K562 (cell line): Measurements from ENCODE around the gene GNAS-AS1. TPM values are rescaled to one million over a fixed set of nuclear protein-coding genes. Genes with fewer than 3 reads are reported as not detected.

ENCODE experiments used
- ATAC-seq: fragments of 200-7000 bp; cut with Tn5 transposase; 3 replicates; pipeline ENCODE4 v1.9.1; 2020; ENCODE audit warnings: moderate library complexity
- BruUV-seq: library from RNA; stranded (reverse); fragments of 400-500 nt; replicated peaks from 2 replicates; lab custom pipeline; 2021; lab: Mats Ljungman, UMichigan
- CTCF ChIA-PET: fragments of 300-600 bp; formaldehyde crosslinking; extraction: SDS; loops from one replicate; lab custom pipeline; 2021; ENCODE audit warnings: low intra/inter-chr PET ratio; lab: Yijun Ruan, JAX
- POLR2A ChIA-PET: fragments of 300-600, 350-650 bp; sonication (Branson Sonifier 250); formaldehyde crosslinking; extraction: SDS; loops from one replicate; lab custom pipeline; 2021; ENCODE audit warnings: antibody characterized with exemption, inconsistent platforms; lab: Yijun Ruan, JAX
- DNase-seq, 4 experiments: peaks; one replicate each; pipeline versions ENCODE4 v3.0.0 to v3.0.0-alpha.2; 2011 to 2018; ENCODE audit warnings: low spot score in 3 of 4, mixed read lengths in 3 of 4; ENCODE audit errors: extremely low read depth in 1 of 4
- FAIRE-seq: peaks from 2 replicates; lab custom pipeline; 2011; peaks lifted over from hg19 to GRCh38; lab: Jason Lieb, UNC
- H2AFZ ChIP-seq: 2 replicates; pipeline ENCODE4 v1.6.0; 2011; ENCODE audit warnings: low read depth, low read length, control low read depth, inconsistent platforms
- H3K27ac ChIP-seq: fragments of 200-600 bp; 3 replicates; pipeline ENCODE4 v1.8.0; 2011; ENCODE audit warnings: low read depth, mild to moderate bottlenecking, control low read depth, inconsistent platforms, low read length, moderate library complexity, mixed read lengths; ENCODE audit errors: extremely low read depth
- H3K27me3 ChIP-seq, 2 experiments: fragments of 300-600 bp in 1 of 2; 2 replicates in 1 of 2; 3 replicates in 1 of 2; pipeline versions ENCODE4 v1.6.0 to v1.8.0; 2011; ENCODE audit warnings: inconsistent platforms in 2 of 2, low read length in 2 of 2, mild to moderate bottlenecking in 1 of 2, mixed read lengths in 1 of 2, moderate library complexity in 1 of 2; ENCODE audit not compliant: control insufficient read depth in 2 of 2, insufficient read depth in 2 of 2
- H3K36me3 ChIP-seq: fragments of 300-600 bp; 3 replicates; pipeline ENCODE4 v1.8.0; 2011; ENCODE audit warnings: mild to moderate bottlenecking, low read length, inconsistent platforms; ENCODE audit not compliant: control insufficient read depth, insufficient read depth
- H3K4me1 ChIP-seq, 2 experiments: fragments of 200-600 bp in 1 of 2; replicated peaks in 1 of 2; 2 replicates in 1 of 2; 3 replicates in 1 of 2; pipeline versions ENCODE4 v1.5.1 to v1.8.0; 2011; ENCODE audit warnings: inconsistent platforms in 2 of 2, low read length in 2 of 2, mild to moderate bottlenecking in 1 of 2, mixed read lengths in 1 of 2, moderate library complexity in 1 of 2; ENCODE audit not compliant: control insufficient read depth in 2 of 2, insufficient read depth in 2 of 2
- H3K4me2 ChIP-seq: 2 replicates; pipeline ENCODE4 v1.6.1; 2011; ENCODE audit warnings: low read length, control low read depth, inconsistent platforms, mixed read lengths; ENCODE audit not compliant: insufficient read depth
- H3K4me3 ChIP-seq: fragments of 200-600 bp; sonication (generic), shearing (Covaris generic); 2 replicates; pipeline ENCODE4 v1.5.1; 2016; ENCODE audit warnings: control low read depth, inconsistent platforms
- H3K79me2 ChIP-seq: fragments of 200-600 bp; 3 replicates; pipeline ENCODE4 v1.8.0; 2011; ENCODE audit warnings: low read length, inconsistent platforms; ENCODE audit not compliant: control insufficient read depth, insufficient read depth
- H3K9ac ChIP-seq, 2 experiments: 2 replicates each; pipeline versions ENCODE4 v1.6.0 to v1.6.1; 2011; ENCODE audit warnings: low read depth in 2 of 2, low read length in 2 of 2, control low read depth in 1 of 2, inconsistent platforms in 1 of 2, mild to moderate bottlenecking in 1 of 2, mixed read lengths in 1 of 2; ENCODE audit not compliant: insufficient read depth in 1 of 2
- H3K9me1 ChIP-seq: one replicate; pipeline ENCODE4 v1.6.0; 2011; ENCODE audit warnings: inconsistent platforms, mild to moderate bottlenecking, low read length, moderate library complexity; ENCODE audit not compliant: control insufficient read depth, insufficient read depth
- H3K9me3 ChIP-seq: replicated peaks from 2 replicates; pipeline ENCODE4 v1.5.1; 2011; ENCODE audit warnings: low read depth, low read length, inconsistent platforms; ENCODE audit not compliant: control insufficient read depth, insufficient read depth
- H4K20me1 ChIP-seq: replicated peaks from 2 replicates; pipeline ENCODE4 v1.6.1; 2011; ENCODE audit warnings: low read length, inconsistent platforms, mixed read lengths; ENCODE audit not compliant: control insufficient read depth, insufficient read depth
- E2F5 ChIP-seq: sonication (generic); formaldehyde crosslinking; IDR thresholded peaks from 2 replicates; pipeline ENCODE4 v1.8.0; 2022; ENCODE audit warnings: mild to moderate bottlenecking, missing genetic modification reagents
- FOXA1 ChIP-seq: fragments of 450-650 bp; IDR thresholded peaks from 2 replicates; pipeline ENCODE4 v1.6.1; 2016; ENCODE audit warnings: mild to moderate bottlenecking, borderline replicate concordance
- HDAC3 ChIP-seq: fragments of 450-650 bp; IDR thresholded peaks from 2 replicates; pipeline ENCODE4 v1.6.1; 2018; ENCODE audit warnings: borderline replicate concordance, mild to moderate bottlenecking, moderate library complexity; ENCODE audit not compliant: partially characterized antibody
- HES1 ChIP-seq: fragments of 450-650 bp; IDR thresholded peaks from 2 replicates; pipeline ENCODE4 v1.6.1; 2016; ENCODE audit warnings: low read depth, mild to moderate bottlenecking, moderate library complexity
- HMGN3 ChIP-seq: IDR thresholded peaks from 2 replicates; pipeline ENCODE4 v1.6.1; 2011; ENCODE audit warnings: borderline replicate concordance, low read depth, mild to moderate bottlenecking, mixed read lengths, low read length; ENCODE audit not compliant: insufficient read length; ENCODE audit errors: extremely low read depth
- L3MBTL2 ChIP-seq: fragments of 450-650 bp; IDR thresholded peaks from 2 replicates; pipeline ENCODE4 v1.6.1; 2016; ENCODE audit warnings: mild to moderate bottlenecking, moderate library complexity
- MAFK ChIP-seq: IDR thresholded peaks from 2 replicates; pipeline ENCODE4 v1.6.1; 2011; ENCODE audit warnings: low read length, improper control_type of control experiment
- SAP30 ChIP-seq: fragments of 200-600 bp; sonication (generic); IDR thresholded peaks from 2 replicates; pipeline ENCODE4 v1.6.1; 2012; ENCODE audit warnings: borderline replicate concordance, low read depth, mild to moderate bottlenecking, moderate library complexity, low read length, control low read depth, inconsistent platforms; ENCODE audit not compliant: insufficient read depth, poor library complexity, severe bottlenecking
- SIN3A ChIP-seq, 2 experiments: fragments of 150-350 bp in 1 of 2; IDR thresholded peaks; 2 replicates each; pipeline ENCODE4 v1.6.1; 2011 to 2016; ENCODE audit warnings: borderline replicate concordance in 2 of 2, low read depth in 2 of 2, low read length in 2 of 2, mild to moderate bottlenecking in 2 of 2, moderate library complexity in 2 of 2; ENCODE audit not compliant: control insufficient read depth in 1 of 2
- TAF7 ChIP-seq: fragments of 450-650 bp; IDR thresholded peaks from 2 replicates; pipeline ENCODE4 v1.6.1; 2016; ENCODE audit warnings: missing genetic modification characterization, missing compliant biosample characterization
- U2AF2 ChIP-seq: fragments of 200-400 bp; formaldehyde crosslinking; optimal IDR thresholded peaks from 2 replicates; pipeline ENCODE3; 2017; ENCODE audit warnings: low read depth, mild to moderate bottlenecking, low read length
- ZNF586 ChIP-seq: fragments of 450-650 bp; formaldehyde crosslinking; conservative IDR thresholded peaks from 2 replicates; pipeline ENCODE4 v1.4.0; 2020; ENCODE audit warnings: mild to moderate bottlenecking, moderate library complexity
- ZSCAN29 ChIP-seq: fragments of 450-650 bp; IDR thresholded peaks from 2 replicates; pipeline ENCODE4 v1.6.1; 2017
- WGBS: fragments of 100-300 bp; shearing (Covaris generic); methylation state at CpG from one replicate; pipeline ENCODE4 v1.1.6; 2016; ENCODE audit warnings: low coverage, mixed read lengths; ENCODE audit not compliant: insufficient coverage; ENCODE audit errors: missing lambda C conversion rate; 5-methylcytosine and 5-hydroxymethylcytosine counted together
- in situ Hi-C: fragments of 300-500 bp; cut with MboI; formaldehyde crosslinking; loops from 4 replicates; pipeline ENCODE4 v1.15.0; 2018; ENCODE audit warnings: inconsistent platforms, mixed read lengths
- intact Hi-C: fragments of 100-400 bp; cut with micrococcal nuclease; formaldehyde crosslinking; loops from 2 replicates; pipeline ENCODE4 v1.14.2; 2022
- polyA plus RNA-seq, 8 experiments: library from polyadenylated mRNA; depleted of rRNA in 4 of 8; stranded (reverse) in 5 of 8; unstranded in 3 of 8; fragments of >200 nt; fragmentation: Nextera tagmentation in 2 of 8; fragmentation: Illumina TruSeq in 1 of 8; extraction: Ambion mirVana in 2 of 8; extraction: Trizol in 1 of 8; gene quantifications; 2 replicates each; pipeline versions ENCODE4 v1.2.1 to v1.2.3, GENCODE V29; 2011 to 2014; ENCODE audit warnings: inconsistent platforms in 1 of 8, missing spikeins in 1 of 8
- total RNA-seq, 7 experiments: library from RNA; depleted of rRNA in 6 of 7; stranded (reverse); fragments of >200 nt in 6 of 7; fragmentation: Illumina TruSeq in 2 of 7; extraction: Trizol in 2 of 7; gene quantifications; 2 replicates each; pipeline versions ENCODE4 v1.2.1 to v1.2.3, GENCODE V29; 2011 to 2021; ENCODE audit warnings: low replicate concordance in 1 of 7
- TF ChIP-seq, protein P1 (sequence below), 2 experiments: fragments of 450-650 bp in 1 of 2; IDR thresholded peaks; 2 replicates each; pipeline ENCODE4 v1.6.1; 2011 to 2017; ENCODE audit warnings: low read depth in 2 of 2, antibody characterized with exemption in 1 of 2, borderline replicate concordance in 1 of 2, low read length in 1 of 2, mild to moderate bottlenecking in 1 of 2, mixed read lengths in 1 of 2; ENCODE audit not compliant: control insufficient read depth in 1 of 2
- TF ChIP-seq, protein P2 (sequence below): fragments of 250-450 bp; sonication (Bioruptor Pico); IDR thresholded peaks from 2 replicates; pipeline ENCODE4 v1.8.0; 2022; ENCODE audit warnings: moderate library complexity, mild to moderate bottlenecking, inconsistent platforms

The GNAS-AS1 gene
- total and polyA plus RNA-seq, 9 of the 15 experiments (the other 6 are each of a cell fraction or from before 2014, with no cell fraction given) = 0.04 to 2.5 (median 0.25) TPM

GRCh38 chr20:58794510-58795180 is 56.1 kb downstream of the GNAS-AS1 start:
- FAIRE-seq (no peak), ATAC-seq (no peak), DNase-seq (no peak)
- Histone ChIP-seq H3K9me1 (no peaks in the 10 kb centered on the region), H3K4me3 (no peak overlapping the region), H3K27ac (no peak overlapping the region), H3K79me2 (no peaks in the 10 kb centered on the region), H3K4me1 (peaks cover 0 to 4% of the 10 kb centered on the region in 2 experiments; a peak in 1 of 5 replicates), H3K36me3 (no peaks in the 10 kb centered on the region), H3K27me3 (peaks cover 31 to 84% of the 10 kb centered on the region in 2 experiments), H3K4me2 (no peak overlapping the region), H3K9me3 (no peaks in the 10 kb centered on the region), H2AFZ (no peak overlapping the region), H3K9ac (no peak overlapping the region; a peak in 1 of 4 replicates), H4K20me1 (peaks cover 3% of the 10 kb centered on the region)
- BruUV-seq = no TSS peak
- intact Hi-C loops = no loop called here
- in situ Hi-C loops = no loop called here
- POLR2A ChIA-PET = no interaction called here
- CTCF ChIA-PET = no interaction called here
- under 1% methylated on average over 17 of the region's 19 CpGs for WGBS
- TF ChIP-seq ZNF586 (no peak), HMGN3 (no peak), ZSCAN29 (no peak), MAFK (no peak), E2F5 (CRISPR knock-in tag) (no peak), SAP30 (no peak), HDAC3 (no peak), TAF7 (tag) (no peak), FOXA1 (no peak), SIN3A (IDR thresholded peaks at IDR 0.05; ENCODE audit: borderline replicate concordance in 2 of 2, control insufficient read depth in 1 of 2, low read depth in 2 of 2, low read length in 2 of 2) (no peak), L3MBTL2 (no peak), U2AF2 (no peak), HES1 (no peak)
- TF ChIP-seq, protein P1, sequence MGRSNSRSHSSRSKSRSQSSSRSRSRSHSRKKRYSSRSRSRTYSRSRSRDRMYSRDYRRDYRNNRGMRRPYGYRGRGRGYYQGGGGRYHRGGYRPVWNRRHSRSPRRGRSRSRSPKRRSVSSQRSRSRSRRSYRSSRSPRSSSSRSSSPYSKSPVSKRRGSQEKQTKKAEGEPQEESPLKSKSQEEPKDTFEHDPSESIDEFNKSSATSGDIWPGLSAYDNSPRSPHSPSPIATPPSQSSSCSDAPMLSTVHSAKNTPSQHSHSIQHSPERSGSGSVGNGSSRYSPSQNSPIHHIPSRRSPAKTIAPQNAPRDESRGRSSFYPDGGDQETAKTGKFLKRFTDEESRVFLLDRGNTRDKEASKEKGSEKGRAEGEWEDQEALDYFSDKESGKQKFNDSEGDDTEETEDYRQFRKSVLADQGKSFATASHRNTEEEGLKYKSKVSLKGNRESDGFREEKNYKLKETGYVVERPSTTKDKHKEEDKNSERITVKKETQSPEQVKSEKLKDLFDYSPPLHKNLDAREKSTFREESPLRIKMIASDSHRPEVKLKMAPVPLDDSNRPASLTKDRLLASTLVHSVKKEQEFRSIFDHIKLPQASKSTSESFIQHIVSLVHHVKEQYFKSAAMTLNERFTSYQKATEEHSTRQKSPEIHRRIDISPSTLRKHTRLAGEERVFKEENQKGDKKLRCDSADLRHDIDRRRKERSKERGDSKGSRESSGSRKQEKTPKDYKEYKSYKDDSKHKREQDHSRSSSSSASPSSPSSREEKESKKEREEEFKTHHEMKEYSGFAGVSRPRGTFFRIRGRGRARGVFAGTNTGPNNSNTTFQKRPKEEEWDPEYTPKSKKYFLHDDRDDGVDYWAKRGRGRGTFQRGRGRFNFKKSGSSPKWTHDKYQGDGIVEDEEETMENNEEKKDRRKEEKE (IDR thresholded peaks at IDR 0.05; ENCODE audit: borderline replicate concordance in 1 of 2, control insufficient read depth in 1 of 2, low read depth in 2 of 2, low read length in 1 of 2) = no peak
- TF ChIP-seq, protein P2, sequence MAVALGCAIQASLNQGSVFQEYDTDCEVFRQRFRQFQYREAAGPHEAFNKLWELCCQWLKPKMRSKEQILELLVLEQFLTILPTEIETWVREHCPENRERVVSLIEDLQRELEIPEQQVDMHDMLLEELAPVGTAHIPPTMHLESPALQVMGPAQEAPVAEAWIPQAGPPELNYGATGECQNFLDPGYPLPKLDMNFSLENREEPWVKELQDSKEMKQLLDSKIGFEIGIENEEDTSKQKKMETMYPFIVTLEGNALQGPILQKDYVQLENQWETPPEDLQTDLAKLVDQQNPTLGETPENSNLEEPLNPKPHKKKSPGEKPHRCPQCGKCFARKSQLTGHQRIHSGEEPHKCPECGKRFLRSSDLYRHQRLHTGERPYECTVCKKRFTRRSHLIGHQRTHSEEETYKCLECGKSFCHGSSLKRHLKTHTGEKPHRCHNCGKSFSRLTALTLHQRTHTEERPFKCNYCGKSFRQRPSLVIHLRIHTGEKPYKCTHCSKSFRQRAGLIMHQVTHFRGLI (CRISPR knock-in tag) = no peak
